Middle frontal gyrus (tissue), 1 donor: Measurements from ENCODE around the gene FOXG1.

Experiments
- DNase-seq: peaks from one replicate; pipeline ENCODE4 v3.0.0-alpha.2; 2015; ENCODE audit warnings: low spot score; ENCODE audit errors: extremely low spot score

The FOXG1 gene

GRCh38 chr14:28766469-28766955 is at the start of gene FOXG1:
FOXG1 (plus strand) TSS chr14:28766787; CDS start chr14:28767280, 493 bp downstream.
- no peak for DNase-seq

- no peak for DNase-seq
Observed at GRCh38 chr14:28719130-28719529, 47.5 kb upstream of the FOXG1 start.

- no peak for DNase-seq
Observed at GRCh38 chr14:28731358-28731757, 35.2 kb upstream of the FOXG1 start.

- no peak for DNase-seq
Observed at GRCh38 chr14:28742171-28742846, 24.3 kb upstream of the FOXG1 start.

GRCh38 chr14:28744126-28744525 is 22.5 kb upstream of the FOXG1 start:
- DNase-seq = no peak

GRCh38 chr14:28745176-28745575 is 21.4 kb upstream of the FOXG1 start:
- no peak for DNase-seq

- no peak for DNase-seq
Observed at GRCh38 chr14:28746247-28746646, 20.3 kb upstream of the FOXG1 start.

GRCh38 chr14:28751467-28752058 is 15.0 kb upstream of the FOXG1 start:
- DNase-seq = no peak

GRCh38 chr14:28754209-28754985 is 12.2 kb upstream of the FOXG1 start:
- DNase-seq = peak; percentile 53

- DNase-seq = no peak
Observed at GRCh38 chr14:28755198-28755815, 11.3 kb upstream of the FOXG1 start.

GRCh38 chr14:28755884-28756268 is 10.7 kb upstream of the FOXG1 start:
- DNase-seq = no peak

- DNase-seq = no peak
Observed at GRCh38 chr14:28756269-28756883, 10.2 kb upstream of the FOXG1 start.

GRCh38 chr14:28756884-28757570 is 9.6 kb upstream of the FOXG1 start:
- DNase-seq = no peak

GRCh38 chr14:28757786-28758185 is 8.8 kb upstream of the FOXG1 start:
- DNase-seq = no peak

GRCh38 chr14:28758253-28758884 is 8.2 kb upstream of the FOXG1 start:
- DNase-seq = peak; percentile 3

- DNase-seq = peak; percentile 4
Observed at GRCh38 chr14:28758885-28759652, 7.5 kb upstream of the FOXG1 start.

- DNase-seq = peak; percentile 3
Observed at GRCh38 chr14:28759653-28760313, 6.8 kb upstream of the FOXG1 start.

- DNase-seq = no peak
Observed at GRCh38 chr14:28760431-28760996, 6.1 kb upstream of the FOXG1 start.
